Trophoblast cell (in vitro differentiated cells and primary cell): ENCODE measurements around the gene USPL1.

Experiments
- DNase-seq, 2 donors: peaks; one replicate each; pipeline ENCODE4 v3.0.0-alpha.2; 2016
- H2AFZ ChIP-seq: 2 replicates; pipeline ENCODE4 v1.6.1; 2013; ENCODE audit warnings: low read length, moderate library complexity, mild to moderate bottlenecking; ENCODE audit not compliant: insufficient read depth, poor library complexity
- H2AK5ac ChIP-seq: 2 replicates; pipeline ENCODE4 v1.6.1; 2013; ENCODE audit warnings: mild to moderate bottlenecking, low read length
- H2BK120ac ChIP-seq: 2 replicates; pipeline ENCODE4 v1.6.1; 2013; ENCODE audit warnings: low read length, mild to moderate bottlenecking, moderate library complexity; ENCODE audit not compliant: insufficient read depth, poor library complexity
- H2BK12ac ChIP-seq: 2 replicates; pipeline ENCODE4 v1.6.1; 2013; ENCODE audit warnings: mild to moderate bottlenecking, low read length, moderate library complexity
- H2BK5ac ChIP-seq: 2 replicates; pipeline ENCODE4 v1.6.1; 2013; ENCODE audit warnings: low read length, low read depth, moderate library complexity, mild to moderate bottlenecking; ENCODE audit not compliant: poor library complexity
- H3K14ac ChIP-seq: 2 replicates; pipeline ENCODE4 v1.6.1; 2013; ENCODE audit warnings: mild to moderate bottlenecking, low read length
- H3K18ac ChIP-seq: 2 replicates; pipeline ENCODE4 v1.6.1; 2013; ENCODE audit warnings: mild to moderate bottlenecking, low read length
- H3K23ac ChIP-seq: 2 replicates; pipeline ENCODE4 v1.6.1; 2013; ENCODE audit warnings: low read length
- H3K27ac ChIP-seq: 2 replicates; pipeline ENCODE4 v1.5.1; 2013; ENCODE audit warnings: low read depth, mild to moderate bottlenecking, inconsistent platforms, low read length, moderate library complexity
- H3K27me3 ChIP-seq: 2 replicates; pipeline ENCODE4 v1.6.1; 2013; ENCODE audit warnings: inconsistent platforms, mild to moderate bottlenecking, low read length, moderate library complexity; ENCODE audit not compliant: insufficient read depth
- H3K36me3 ChIP-seq, 2 experiments: 1 replicate in 1 of 2; 2 replicates in 1 of 2; pipeline ENCODE4 v1.6.1; 2013; ENCODE audit warnings: low read length in 2 of 2, mild to moderate bottlenecking in 2 of 2, moderate library complexity in 1 of 2; ENCODE audit not compliant: insufficient read depth in 2 of 2, control insufficient read depth in 1 of 2
- H3K4ac ChIP-seq: 2 replicates; pipeline ENCODE4 v1.6.1; 2013; ENCODE audit warnings: low read depth, mild to moderate bottlenecking, low read length, moderate library complexity
- H3K4me1 ChIP-seq, 2 experiments: 1 replicate in 1 of 2; 2 replicates in 1 of 2; pipeline ENCODE4 v1.6.1; 2013; ENCODE audit warnings: low read length in 2 of 2, mild to moderate bottlenecking in 2 of 2, moderate library complexity in 1 of 2; ENCODE audit not compliant: insufficient read depth in 2 of 2, control insufficient read depth in 1 of 2
- H3K4me2 ChIP-seq: 2 replicates; pipeline ENCODE4 v1.6.1; 2013; ENCODE audit warnings: inconsistent platforms, mild to moderate bottlenecking, low read length, moderate library complexity
- H3K4me3 ChIP-seq: 2 replicates; pipeline ENCODE4 v1.5.1; 2013; ENCODE audit warnings: mild to moderate bottlenecking, low read depth, low read length, inconsistent platforms
- H3K79me1 ChIP-seq: one replicate; pipeline ENCODE4 v1.6.1; 2013; ENCODE audit warnings: low read length
- H3K79me2 ChIP-seq: 2 replicates; pipeline ENCODE4 v1.6.1; 2013; ENCODE audit warnings: low read length, mild to moderate bottlenecking; ENCODE audit not compliant: control insufficient read depth, insufficient read depth, poor library complexity
- H3K9ac ChIP-seq: 2 replicates; pipeline ENCODE4 v1.6.1; 2013; ENCODE audit warnings: mild to moderate bottlenecking, low read length
- H3K9me3 ChIP-seq: 2 replicates; pipeline ENCODE4 v1.6.1; 2013; ENCODE audit warnings: low read depth, mild to moderate bottlenecking, control low read depth, inconsistent platforms, low read length; ENCODE audit not compliant: insufficient read depth
- H4K12ac ChIP-seq: 2 replicates; pipeline ENCODE4 v1.6.1; 2013; ENCODE audit warnings: low read depth, mild to moderate bottlenecking, low read length, moderate library complexity
- H4K8ac ChIP-seq: 2 replicates; pipeline ENCODE4 v1.6.1; 2013; ENCODE audit warnings: low read depth, mild to moderate bottlenecking, low read length, moderate library complexity
- H4K91ac ChIP-seq: one replicate; pipeline ENCODE4 v1.6.1; 2013; ENCODE audit warnings: low read depth, mild to moderate bottlenecking, low read length, moderate library complexity
- WGBS: extraction: QIAGEN DNeasy Blood & Tissue Kit; methylation state at CpG from one replicate; pipeline ENCODE4 v1.1.7; 2013; ENCODE audit warnings: missing lambda C conversion rate; ENCODE audit not compliant: insufficient read length, insufficient coverage; ENCODE audit errors: extremely low coverage; 5-methylcytosine and 5-hydroxymethylcytosine counted together

The USPL1 gene

DNA sequence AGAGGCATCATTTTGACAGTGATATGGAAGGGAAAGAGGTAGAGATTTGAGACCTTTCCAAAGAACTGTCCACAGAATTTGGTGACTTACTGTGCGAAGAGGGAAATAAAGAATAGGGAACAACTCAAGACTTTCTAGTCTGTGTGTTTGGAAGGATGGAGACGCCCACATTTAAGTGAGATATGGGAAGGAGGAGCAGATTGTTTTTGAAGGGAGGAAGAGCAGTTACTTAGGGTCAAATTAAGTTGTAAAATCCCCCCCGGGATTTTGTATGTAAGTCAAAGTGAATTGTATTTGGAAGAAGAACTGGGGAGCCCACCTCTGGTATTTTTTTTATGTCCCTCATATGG is 1.2 kb downstream of the USPL1 start:
- Histone ChIP-seq H3K79me2 (peaks cover 10% of the 10 kb centered on the region), H2BK5ac (no peak overlapping the region), H3K9me3 (no peaks in the 10 kb centered on the region), H2BK120ac (no peak overlapping the region), H4K91ac (no peak overlapping the region), H2BK12ac (no peak overlapping the region), H3K4me3 (no peak overlapping the region), H3K79me1 (peaks cover 4% of the 10 kb centered on the region), H3K9ac (no peak overlapping the region), H2AFZ (no peak overlapping the region), H3K27me3 (no peaks in the 10 kb centered on the region), H3K4me2 (peak overlapping the region; percentile 66), H3K36me3 (peaks cover 0 to 8% of the 10 kb centered on the region in 2 experiments), H3K14ac (no peak overlapping the region), H3K18ac (no peak overlapping the region), H3K23ac (no peak overlapping the region), H3K27ac (no peak overlapping the region), H4K8ac (no peak overlapping the region), H3K4ac (peak overlapping the region; percentile 35), H3K4me1 (no peaks in the 10 kb centered on the region), H4K12ac (no peak overlapping the region), H2AK5ac (no peak overlapping the region)
- no CpG with 5 or more reads among the region's 3 CpGs for WGBS
- peak in 1 of 2 donors; percentile 9 for DNase-seq

DNA sequence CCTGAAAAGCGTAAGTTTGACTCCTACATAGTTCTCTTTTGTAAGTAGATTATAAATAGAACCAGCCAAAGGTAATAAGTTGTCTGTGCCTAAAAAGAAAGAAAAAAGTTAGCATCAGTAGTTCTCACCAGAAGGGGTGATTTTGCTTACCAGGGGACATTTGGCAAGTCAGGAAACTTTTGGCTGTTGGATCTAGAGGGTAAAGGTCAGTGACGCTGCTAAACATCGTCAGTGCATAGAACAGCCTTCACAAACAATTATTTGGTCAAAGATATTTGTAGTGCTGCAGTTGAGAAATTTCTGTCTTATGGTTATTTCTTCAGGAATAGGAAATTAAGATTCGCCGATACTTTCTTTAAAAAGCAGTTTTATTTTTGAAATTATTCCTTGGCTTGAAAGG is 2.0 kb downstream of the USPL1 start:
- Histone ChIP-seq H3K79me1 (peaks cover 4% of the 10 kb centered on the region), H4K12ac (no peak overlapping the region), H2BK120ac (no peak overlapping the region), H3K4me2 (no peak overlapping the region), H3K79me2 (peaks cover 10% of the 10 kb centered on the region), H3K4me3 (no peak overlapping the region), H2AFZ (no peak overlapping the region), H3K27ac (no peak overlapping the region), H3K14ac (no peak overlapping the region), H2BK12ac (no peak overlapping the region), H3K4me1 (no peaks in the 10 kb centered on the region), H3K9me3 (no peaks in the 10 kb centered on the region), H3K18ac (no peak overlapping the region), H3K9ac (no peak overlapping the region), H2AK5ac (no peak overlapping the region), H3K27me3 (no peaks in the 10 kb centered on the region), H3K36me3 (peaks cover 2 to 9% of the 10 kb centered on the region in 2 experiments), H4K91ac (no peak overlapping the region), H4K8ac (no peak overlapping the region), H3K4ac (peak overlapping the region; percentile 95), H2BK5ac (no peak overlapping the region), H3K23ac (no peak overlapping the region)
- DNase-seq: no peak
- no CpG with 5 or more reads among the region's 5 CpGs for WGBS

- no peak overlapping the region for H3K4ac ChIP-seq
- H3K23ac ChIP-seq: no peak overlapping the region
- no peak overlapping the region for H3K4me3 ChIP-seq
- no peaks in the 10 kb centered on the region for H3K27me3 ChIP-seq
- no peak overlapping the region for H2BK12ac ChIP-seq
- no peak overlapping the region for H2BK5ac ChIP-seq
- no peak overlapping the region for H4K12ac ChIP-seq
- no peak overlapping the region for H3K4me2 ChIP-seq
- no peaks in the 10 kb centered on the region for H3K9me3 ChIP-seq
- peaks cover 10% of the 10 kb centered on the region for H3K79me2 ChIP-seq
- no peak overlapping the region for H3K14ac ChIP-seq
- H3K9ac ChIP-seq: no peak overlapping the region
- no CpG with 5 or more reads among the region's 3 CpGs for WGBS
- no peak overlapping the region for H2AFZ ChIP-seq
- no peak for DNase-seq
- no peak overlapping the region for H2BK120ac ChIP-seq
- no peak overlapping the region for H4K91ac ChIP-seq
- H3K18ac ChIP-seq: no peak overlapping the region
- peaks cover 2 to 11% of the 10 kb centered on the region in 2 experiments for H3K36me3 ChIP-seq
- peaks cover 4% of the 10 kb centered on the region for H3K79me1 ChIP-seq
- H3K4me1 ChIP-seq: no peaks in the 10 kb centered on the region
- H2AK5ac ChIP-seq: no peak overlapping the region
- no peak overlapping the region for H4K8ac ChIP-seq
- no peak overlapping the region for H3K27ac ChIP-seq
These were observed 3.2 kb downstream of the USPL1 start for GRCh38 chr13:30620941-30621340.

GRCh38 chr13:30622551-30622950 is 4.8 kb downstream of the USPL1 start:
- Histone ChIP-seq H3K36me3 (peaks cover 4 to 11% of the 10 kb centered on the region in 2 experiments), H3K79me1 (no peaks in the 10 kb centered on the region), H2AK5ac (no peak overlapping the region), H3K23ac (no peak overlapping the region), H4K91ac (no peak overlapping the region), H2BK120ac (no peak overlapping the region), H3K4me2 (no peak overlapping the region), H3K4me1 (no peaks in the 10 kb centered on the region), H4K12ac (no peak overlapping the region), H3K79me2 (peaks cover 6% of the 10 kb centered on the region), H3K9ac (no peak overlapping the region), H2BK12ac (no peak overlapping the region), H3K4me3 (no peak overlapping the region), H3K4ac (no peak overlapping the region), H3K18ac (no peak overlapping the region), H3K9me3 (no peaks in the 10 kb centered on the region), H2BK5ac (no peak overlapping the region), H3K27me3 (no peaks in the 10 kb centered on the region), H3K14ac (no peak overlapping the region), H2AFZ (no peak overlapping the region), H3K27ac (no peak overlapping the region), H4K8ac (no peak overlapping the region)
- no peak for DNase-seq
- no CpG with 5 or more reads among the region's 1 CpG for WGBS
